ENCODE data around the gene SPTBN4.
A peak's percentile ranks its signal among the peaks of the same experiment; 100 is the strongest.

SPTBN4 gene

GRCh38 chr19:40599902-40600569, 133.2 kb downstream of the SPTBN4 start (continued):
- no peak for TF ChIP-seq FEZF1 (tag by site-specific recombination; IDR thresholded peaks at IDR 0.05)

GRCh38 chr19:40600570-40601133, 133.9 kb downstream of the SPTBN4 start:
- ChIA-PET CTCF (interaction anchor here (0.5 to 20.7 kb wide), 29 partner anchors 7 to 331 kb away, joined by 3 to 470 read pairs (median 6); partner anchors contain the start of genes BLVRB, RAB4B and SERTAD1), POLR2A (interaction anchor here (0.5 to 1.4 kb wide), 4 partner anchors 9 to 295 kb away, joined by 3 to 4 read pairs (median 3); no protein-coding TSS in a partner anchor)
- Histone ChIP-seq H3K9me3 (ENCODE audit: control insufficient read depth, insufficient read depth, low read depth, low read length) (no peaks in the 10 kb centered on the region), H3K4me3 (ENCODE audit: low read depth, low read length) (no peak overlapping the region), H3K36me3 (ENCODE audit: control insufficient read depth in 2 of 2, insufficient read depth in 1 of 2, low read length in 2 of 2) (no peaks in the 10 kb centered on the region), H3K4me1 (ENCODE audit: control insufficient read depth, insufficient read depth, low read length) (peaks cover 60% of the 10 kb centered on the region), H3K27ac (ENCODE audit: extremely low read depth, low read depth, low read length) (no peak overlapping the region)
- TF ChIP-seq ZNF548 (tag by site-specific recombination; IDR thresholded peaks at IDR 0.05) (0 out of 2 replicates have a peak, but pooled peaks have one; percentile 13), PRDM2 (tag by site-specific recombination; IDR thresholded peaks at IDR 0.05; ENCODE audit: borderline replicate concordance) (no peak), SCRT2 (tag by site-specific recombination; IDR thresholded peaks at IDR 0.05) (peak; percentile 98), KLF8 (tag by site-specific recombination; IDR thresholded peaks at IDR 0.05) (peak; percentile 45; the same call in 1 of the 2 replicates), ZBTB7A (tag by site-specific recombination; IDR thresholded peaks at IDR 0.05; ENCODE audit: low read depth) (peak; percentile 66), ZNF211 (tag by site-specific recombination; IDR thresholded peaks at IDR 0.05; ENCODE audit: low read depth) (0 out of 2 replicates have a peak, but pooled peaks have one; percentile 30), TSHZ1 (tag by site-specific recombination; IDR thresholded peaks at IDR 0.05; ENCODE audit: borderline replicate concordance) (peak; percentile 26; the same call in 1 of the 2 replicates), ZNF341 (tag by site-specific recombination; IDR thresholded peaks at IDR 0.05; ENCODE audit: low read depth) (0 out of 2 replicates have a peak, but pooled peaks have one; percentile 2), PATZ1 (tag by site-specific recombination; IDR thresholded peaks at IDR 0.05) (peak; percentile 85), ZNF843 (tag by site-specific recombination; IDR thresholded peaks at IDR 0.05) (peak; percentile 1; the same call in 1 of the 2 replicates), ZNF324 (tag by site-specific recombination; IDR thresholded peaks at IDR 0.05) (peak; percentile 8; the same call in 1 of the 2 replicates), ZNF600 (tag by site-specific recombination; IDR thresholded peaks at IDR 0.05) (0 out of 2 replicates have a peak, but pooled peaks have one; percentile 46), ZNF629 (tag by site-specific recombination; IDR thresholded peaks at IDR 0.05) (no peak), ZXDB (tag by site-specific recombination; IDR thresholded peaks at IDR 0.05) (no peak), ZFHX2 (tag by site-specific recombination; conservative IDR thresholded peaks at IDR 0.05) (peak; percentile 42), KLF17 (tag by site-specific recombination; IDR thresholded peaks at IDR 0.05) (0 out of 2 replicates have a peak, but pooled peaks have one; percentile 36), SCRT1 (tag by site-specific recombination; IDR thresholded peaks at IDR 0.05; ENCODE audit: borderline replicate concordance) (peak; percentile 91; the same call in 1 of the 2 replicates), REPIN1 (tag by site-specific recombination; IDR thresholded peaks at IDR 0.05; ENCODE audit: low read depth) (no peak), ZNF23 (tag by site-specific recombination; IDR thresholded peaks at IDR 0.05; ENCODE audit: borderline replicate concordance) (no peak)

Measured in HEK293 (cell line).